Effector memory CD4-positive, alpha-beta T cell (primary cell): ENCODE measurements around the gene SPON2.

Experiments used
- DNase-seq, 3 donors: peaks; one replicate each; pipeline ENCODE4 v3.0.0-alpha.2; 2020
- H3K27ac ChIP-seq: 2 replicates; pipeline ENCODE4 v1.7.0; 2013; ENCODE audit warnings: mild to moderate bottlenecking, low read length, moderate library complexity; ENCODE audit not compliant: insufficient read depth, poor library complexity, severe bottlenecking
- H3K27me3 ChIP-seq: replicated peaks from 2 replicates; pipeline ENCODE4 v1.7.0; 2013; ENCODE audit warnings: mild to moderate bottlenecking, low read length; ENCODE audit not compliant: insufficient read depth, control insufficient read depth, poor library complexity, severe bottlenecking
- H3K36me3 ChIP-seq: 2 replicates; pipeline ENCODE4 v1.7.0; 2013; ENCODE audit warnings: mild to moderate bottlenecking, low read length, moderate library complexity; ENCODE audit not compliant: control insufficient read depth, insufficient read depth
- H3K4me1 ChIP-seq: 2 replicates; pipeline ENCODE4 v1.7.0; 2013; ENCODE audit warnings: low read length, mild to moderate bottlenecking; ENCODE audit not compliant: control insufficient read depth, insufficient read depth, poor library complexity, severe bottlenecking
- H3K4me3 ChIP-seq: 2 replicates; pipeline ENCODE4 v1.7.0; 2013; ENCODE audit warnings: low read length, low read depth, mild to moderate bottlenecking; ENCODE audit not compliant: insufficient read depth, poor library complexity, severe bottlenecking
- H3K9me3 ChIP-seq: 2 replicates; pipeline ENCODE4 v1.7.0; 2013; ENCODE audit warnings: mild to moderate bottlenecking, low read length, moderate library complexity; ENCODE audit not compliant: control insufficient read depth

Gene SPON2

DNA sequence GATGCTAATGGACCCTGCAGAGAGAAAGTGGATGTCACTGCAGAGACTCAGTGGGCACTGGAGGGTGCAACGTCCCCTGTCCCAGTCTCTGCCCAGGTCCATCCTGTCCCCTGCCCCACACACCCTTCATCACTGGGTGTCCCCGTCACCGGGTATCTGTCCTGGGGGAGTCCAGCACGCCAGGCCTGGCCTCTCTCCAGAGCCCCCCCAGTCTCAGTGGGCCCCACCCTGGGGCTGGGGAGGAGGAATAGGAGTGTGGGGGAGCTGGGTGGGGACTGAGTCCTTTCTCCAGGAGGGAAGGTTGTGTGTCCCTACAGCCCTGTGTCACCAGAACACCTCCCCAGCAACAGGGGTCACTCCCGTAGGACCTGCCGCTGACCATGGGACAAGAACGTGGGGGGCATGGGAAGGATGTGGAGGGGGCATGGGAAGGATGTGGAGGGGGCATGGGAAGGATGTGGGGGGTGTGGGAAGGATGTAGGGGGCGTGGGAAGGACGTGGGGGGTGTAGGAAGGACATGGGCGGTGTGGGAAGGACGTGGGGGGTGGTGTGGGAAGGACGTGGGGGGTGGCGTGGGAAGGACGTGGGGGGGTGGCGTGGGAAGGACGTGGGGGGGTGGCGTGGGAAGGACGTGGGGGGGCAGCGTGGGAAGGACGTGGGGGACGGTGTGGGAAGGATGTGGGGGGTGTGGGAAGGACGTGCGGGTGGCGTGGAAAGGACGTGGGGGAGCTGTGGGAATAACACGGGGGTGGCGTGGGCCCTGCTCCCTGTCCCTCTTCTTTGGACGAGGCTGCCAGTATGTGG is 21.0 kb upstream of the SPON2 start:
- Histone ChIP-seq H3K27me3 (no peaks in the 10 kb centered on the region), H3K4me3 (no peak overlapping the region), H3K4me1 (no peaks in the 10 kb centered on the region), H3K27ac (no peak overlapping the region), H3K9me3 (no peaks in the 10 kb centered on the region), H3K36me3 (no peaks in the 10 kb centered on the region)
- no peak for DNase-seq

DNA sequence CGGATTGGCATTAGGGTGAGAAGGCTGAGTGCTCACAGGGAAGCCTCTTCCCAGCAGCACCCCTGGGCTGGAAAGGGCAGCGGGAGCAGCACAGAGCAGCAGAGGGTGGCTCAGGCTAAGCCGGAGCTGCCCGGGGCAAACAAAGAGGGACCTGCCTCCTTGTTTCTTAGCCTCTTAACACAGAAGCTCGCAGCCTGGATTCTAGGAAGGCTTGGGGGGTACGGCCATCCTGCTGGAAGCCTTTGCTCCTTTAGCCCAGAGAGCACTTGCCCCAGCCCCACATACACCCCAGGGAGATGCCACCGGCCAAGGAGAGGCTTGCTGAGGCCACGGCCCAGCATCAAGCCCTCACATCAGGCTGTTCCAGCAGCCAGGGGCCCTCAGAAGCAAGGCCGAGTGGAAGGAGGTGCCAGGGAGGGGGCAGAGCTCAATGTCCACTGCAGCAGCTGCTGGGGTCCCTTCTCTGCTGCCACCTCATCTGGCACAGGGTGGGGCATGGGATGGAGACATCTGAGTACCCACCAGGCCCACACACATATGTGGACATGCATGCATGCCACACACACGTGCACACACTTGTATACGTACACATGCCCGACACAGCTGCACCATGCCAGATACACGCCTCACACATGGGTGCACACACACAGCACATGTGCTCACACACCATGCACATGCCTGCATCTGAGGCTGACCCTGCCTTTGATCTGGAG is 20.3 kb upstream of the SPON2 start:
- H3K9me3 ChIP-seq, result no peaks in the 10 kb centered on the region
- no peaks in the 10 kb centered on the region for H3K36me3 ChIP-seq
- no peaks in the 10 kb centered on the region for H3K4me1 ChIP-seq
- H3K27ac ChIP-seq, result no peak overlapping the region
- H3K27me3 ChIP-seq, result no peaks in the 10 kb centered on the region
- H3K4me3 ChIP-seq, result no peak overlapping the region
- DNase-seq, result no peak

DNA sequence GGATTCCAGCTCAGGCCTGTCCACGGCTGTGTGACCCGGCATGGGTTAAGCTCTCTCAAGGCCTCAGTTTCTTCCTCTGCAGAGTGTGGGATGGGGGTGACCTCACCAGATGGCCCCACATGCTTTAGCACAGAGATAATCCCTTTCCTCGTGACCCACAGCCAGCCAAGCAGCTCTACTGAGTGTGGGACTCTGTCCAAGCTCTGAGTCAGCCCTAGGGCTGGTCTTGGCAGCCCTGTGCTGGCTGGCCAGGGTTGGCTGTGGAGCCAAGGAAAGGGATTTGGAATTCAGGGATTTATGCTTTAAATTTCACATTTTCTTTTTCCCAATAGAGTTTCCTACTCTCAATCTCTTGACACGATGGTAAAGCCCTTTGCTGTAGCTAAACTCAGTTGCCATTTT is 19.7 kb upstream of the SPON2 start:
- Histone ChIP-seq H3K27me3 (no peaks in the 10 kb centered on the region), H3K36me3 (no peaks in the 10 kb centered on the region), H3K4me3 (no peak overlapping the region), H3K4me1 (no peaks in the 10 kb centered on the region), H3K27ac (no peak overlapping the region), H3K9me3 (no peaks in the 10 kb centered on the region)
- no peak for DNase-seq

DNA sequence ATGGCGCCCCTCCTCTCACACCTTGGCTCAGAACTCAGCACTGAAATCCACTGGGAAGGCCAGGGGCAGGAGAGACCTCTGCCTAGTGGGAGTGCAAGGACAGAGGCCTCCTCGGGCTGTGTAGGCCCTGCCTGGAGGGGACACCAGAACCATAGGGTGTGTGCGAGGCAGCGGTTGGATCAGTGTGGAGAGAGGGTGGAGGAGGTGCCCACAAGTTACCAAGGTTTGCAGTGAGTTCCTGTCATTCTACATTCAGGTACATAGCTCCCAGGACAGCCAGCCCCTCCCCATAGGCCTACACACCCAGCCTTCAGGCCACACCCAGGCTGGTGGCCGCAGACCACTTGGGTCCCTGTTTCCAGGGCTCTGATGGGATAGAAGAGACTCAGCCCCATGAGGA is 19.2 kb upstream of the SPON2 start:
- Histone ChIP-seq H3K4me1 (no peaks in the 10 kb centered on the region), H3K27me3 (no peaks in the 10 kb centered on the region), H3K9me3 (no peaks in the 10 kb centered on the region), H3K36me3 (no peaks in the 10 kb centered on the region), H3K27ac (no peak overlapping the region), H3K4me3 (no peak overlapping the region)
- DNase-seq, result no peak

GRCh38 chr4:1187182-1187581 is 14.8 kb upstream of the SPON2 start:
- no peak overlapping the region for H3K27ac ChIP-seq
- H3K9me3 ChIP-seq, result no peaks in the 10 kb centered on the region
- H3K27me3 ChIP-seq, result no peaks in the 10 kb centered on the region
- H3K4me1 ChIP-seq, result no peaks in the 10 kb centered on the region
- no peaks in the 10 kb centered on the region for H3K36me3 ChIP-seq
- H3K4me3 ChIP-seq, result no peak overlapping the region
- no peak for DNase-seq

DNA sequence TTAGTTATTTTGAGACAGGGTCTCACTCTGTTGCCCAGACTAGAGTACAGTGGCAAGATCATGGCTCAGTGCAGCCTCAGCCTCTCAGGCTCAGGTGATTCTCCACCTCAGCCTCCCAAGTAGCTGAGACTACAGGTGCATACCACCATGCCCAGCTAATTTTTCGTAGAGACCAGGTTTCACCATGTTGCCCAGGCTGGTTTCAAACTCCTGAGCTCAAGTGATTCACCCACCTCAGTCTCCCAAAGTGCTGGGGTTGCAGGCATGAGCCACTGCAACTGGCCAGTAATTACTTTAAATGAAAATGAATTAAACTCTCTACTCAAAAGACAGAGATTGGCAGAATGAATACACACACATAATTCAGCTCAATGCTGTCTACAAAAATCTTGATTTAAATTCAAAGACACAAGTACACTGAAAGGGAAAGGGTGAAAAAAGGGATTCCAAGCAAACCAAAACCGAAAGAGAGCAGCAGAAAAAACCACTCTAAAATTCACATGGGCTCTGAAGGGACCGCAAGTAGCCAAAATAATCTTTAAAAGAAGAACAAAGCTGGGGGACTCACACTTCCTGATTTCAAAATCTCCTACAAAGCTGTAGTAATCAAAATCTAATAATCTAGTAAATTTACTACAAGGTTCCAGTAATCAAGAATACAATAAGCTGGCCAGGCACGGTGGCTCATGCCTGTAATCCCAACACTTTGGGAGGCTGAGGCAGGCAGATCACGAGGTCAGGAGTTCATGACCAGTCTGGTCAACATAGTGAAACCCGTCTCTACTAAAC is 11.8 kb upstream of the SPON2 start:
- no peak overlapping the region for H3K27ac ChIP-seq
- no peaks in the 10 kb centered on the region for H3K9me3 ChIP-seq
- H3K27me3 ChIP-seq, result no peaks in the 10 kb centered on the region
- no peaks in the 10 kb centered on the region for H3K4me1 ChIP-seq
- H3K4me3 ChIP-seq, result no peak overlapping the region
- DNase-seq, result no peak
- H3K36me3 ChIP-seq, result no peaks in the 10 kb centered on the region

DNA sequence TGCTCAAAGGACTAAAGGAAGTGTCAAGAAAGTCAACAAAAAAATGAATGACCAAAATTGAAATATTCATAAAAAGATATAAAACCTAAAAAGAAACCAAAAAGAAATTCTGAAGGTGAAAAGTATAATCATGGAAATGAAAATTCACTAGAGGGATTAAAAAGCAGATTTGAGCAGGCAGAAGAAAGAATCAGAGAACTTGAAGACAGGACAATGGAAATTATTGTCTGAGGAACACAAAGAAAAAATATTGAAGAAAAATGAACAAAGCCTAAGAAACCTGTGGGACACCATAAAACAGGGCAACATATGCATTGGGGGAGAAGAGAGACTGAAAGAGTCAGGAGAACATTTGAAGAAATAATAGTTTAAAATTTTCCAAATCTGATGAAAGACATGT is 9.9 kb upstream of the SPON2 start:
- no peak for DNase-seq
- Histone ChIP-seq H3K27ac (no peak overlapping the region), H3K4me3 (no peak overlapping the region), H3K4me1 (no peaks in the 10 kb centered on the region), H3K36me3 (no peaks in the 10 kb centered on the region), H3K27me3 (no peaks in the 10 kb centered on the region), H3K9me3 (no peaks in the 10 kb centered on the region)

DNA sequence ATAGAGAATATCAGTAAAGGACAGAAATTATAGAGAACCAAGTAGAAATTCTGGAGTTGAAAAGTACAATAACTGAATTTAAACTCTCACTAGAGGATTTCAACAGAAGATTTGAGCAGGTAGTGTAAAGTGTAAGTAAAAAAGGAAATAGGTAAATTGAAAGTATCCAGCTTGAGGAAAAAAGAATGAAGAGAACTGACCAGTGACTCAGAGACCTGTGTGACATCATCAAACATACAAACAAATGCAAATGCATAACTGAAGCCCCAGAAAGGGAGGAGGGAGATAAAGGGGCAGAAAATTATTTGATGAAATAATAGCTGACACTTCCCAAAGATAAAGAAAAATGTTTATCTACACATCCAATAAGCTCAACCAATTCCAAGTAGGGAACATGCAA is 8.3 kb upstream of the SPON2 start:
- no peak for DNase-seq
- Histone ChIP-seq H3K27ac (no peak overlapping the region), H3K27me3 (no peaks in the 10 kb centered on the region), H3K4me3 (no peak overlapping the region), H3K36me3 (no peaks in the 10 kb centered on the region), H3K4me1 (no peaks in the 10 kb centered on the region), H3K9me3 (no peaks in the 10 kb centered on the region)

DNA sequence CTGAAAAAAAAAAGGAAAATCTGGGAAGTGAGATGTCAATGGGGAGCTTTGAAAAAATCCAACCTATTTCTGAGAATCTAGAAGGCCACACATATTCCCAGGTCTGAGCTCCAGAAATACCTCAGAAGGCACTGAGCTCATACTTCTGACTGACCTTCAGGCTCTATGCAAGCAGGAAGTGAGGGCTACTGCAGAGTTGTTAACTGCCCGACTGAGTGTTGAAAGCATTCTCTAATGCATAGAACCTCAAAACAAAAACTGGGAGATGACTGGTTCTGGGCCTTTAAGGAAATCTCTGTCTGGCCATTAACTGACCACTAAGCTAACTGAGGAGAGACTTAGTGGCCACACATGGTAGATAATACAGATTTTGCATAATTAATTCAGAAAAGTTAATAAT is 7.6 kb upstream of the SPON2 start:
- H3K4me3 ChIP-seq, result no peak overlapping the region

DNA sequence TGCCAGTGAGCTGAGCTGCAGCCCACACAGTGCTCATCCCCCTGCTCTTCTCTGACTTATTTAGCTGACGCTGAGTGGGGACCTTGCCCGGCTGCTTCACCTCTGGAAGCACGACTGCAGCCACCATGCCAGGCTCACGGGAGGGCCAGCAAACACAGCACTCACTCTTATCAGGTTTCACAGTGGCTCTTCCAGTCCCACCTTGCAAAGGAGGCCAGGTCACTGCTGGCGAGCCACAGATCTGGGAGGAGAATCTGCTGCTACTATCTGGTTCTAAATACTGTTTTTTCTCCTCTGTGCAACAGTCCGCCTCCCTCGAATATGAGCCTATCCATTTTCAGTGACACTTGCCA is 6.7 kb upstream of the SPON2 start:
- Histone ChIP-seq H3K9me3 (no peaks in the 10 kb centered on the region), H3K36me3 (no peaks in the 10 kb centered on the region), H3K27ac (no peak overlapping the region), H3K27me3 (no peaks in the 10 kb centered on the region), H3K4me3 (no peak overlapping the region), H3K4me1 (no peaks in the 10 kb centered on the region)
- DNase-seq, result no peak

More for the DNA sequence above, 7.6 kb upstream of the SPON2 start:
- no peaks in the 10 kb centered on the region for H3K36me3 ChIP-seq
- H3K9me3 ChIP-seq, result no peaks in the 10 kb centered on the region
- no peaks in the 10 kb centered on the region for H3K4me1 ChIP-seq
- H3K27ac ChIP-seq, result no peak overlapping the region
- DNase-seq, result no peak
- H3K27me3 ChIP-seq, result no peaks in the 10 kb centered on the region
